KOPT-K1 (cell line): ENCODE results near the gene OR5H2.

Experiments
- H3K27ac ChIP-seq: fragments of 200-600 bp; sonication (generic); 2 replicates; pipeline ENCODE4 v1.5.1; 2016; ENCODE audit warnings: antibody characterized with exemption, mild to moderate bottlenecking, low read depth, low read length; ENCODE audit not compliant: poor library complexity, severe bottlenecking
- H3K36me3 ChIP-seq: fragments of 200-600 bp; sonication (generic); 2 replicates; pipeline ENCODE4 v1.5.1; 2017; ENCODE audit warnings: antibody characterized with exemption, mild to moderate bottlenecking, low read length, moderate library complexity; ENCODE audit not compliant: insufficient read depth
- H3K9me3 ChIP-seq: fragments of 200-600 bp; sonication (generic); 2 replicates; pipeline ENCODE4 v1.5.1; 2017; ENCODE audit warnings: antibody characterized with exemption, low read length, mild to moderate bottlenecking; ENCODE audit not compliant: insufficient read depth, poor library complexity, severe bottlenecking

The OR5H2 gene

DNA sequence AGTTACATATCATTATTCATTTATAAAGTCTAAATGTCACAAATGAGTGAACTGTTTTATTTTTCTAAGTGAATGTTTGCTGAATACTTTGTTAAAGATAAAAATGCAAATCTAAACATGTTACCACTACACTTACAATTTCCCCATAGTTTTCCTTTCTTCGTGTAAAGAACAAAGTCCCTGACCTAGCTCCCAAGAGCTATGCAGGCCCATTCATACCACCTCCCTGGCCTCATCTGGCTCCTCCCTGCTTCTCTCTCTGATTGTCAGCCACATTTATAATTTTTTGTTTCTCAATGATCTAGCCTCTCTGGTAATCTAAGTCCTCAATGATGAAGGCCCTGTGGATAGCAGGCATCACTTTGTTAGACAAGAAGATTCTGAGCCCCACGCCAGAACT is 40.4 kb downstream of the OR5H2 start:
- no peaks in the 10 kb centered on the region for H3K9me3 ChIP-seq
- H3K36me3 ChIP-seq = no peaks in the 10 kb centered on the region

DNA sequence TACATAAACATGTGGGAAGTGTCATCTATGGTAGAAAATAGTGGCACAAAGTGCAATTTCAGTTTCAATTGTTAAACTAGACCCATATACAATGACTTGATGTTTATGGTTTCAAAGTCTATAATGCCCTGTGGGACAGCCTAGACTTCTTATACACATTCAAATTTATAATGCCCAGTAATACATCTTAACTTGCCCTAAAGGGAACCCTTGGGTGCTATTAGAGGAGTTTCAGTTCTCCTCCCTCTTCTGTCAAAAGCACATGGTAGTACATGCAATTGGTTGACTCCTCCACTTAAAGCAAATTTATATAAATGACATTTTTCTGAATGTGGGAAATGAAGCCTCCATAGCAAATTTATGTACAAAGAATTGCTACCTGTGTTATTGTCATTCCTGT is 41.1 kb downstream of the OR5H2 start:
- H3K27ac ChIP-seq = no peak overlapping the region
- no peaks in the 10 kb centered on the region for H3K9me3 ChIP-seq
- H3K36me3 ChIP-seq = no peaks in the 10 kb centered on the region

More for the DNA sequence above, 40.4 kb downstream of the OR5H2 start:
- H3K27ac ChIP-seq = no peak overlapping the region

DNA sequence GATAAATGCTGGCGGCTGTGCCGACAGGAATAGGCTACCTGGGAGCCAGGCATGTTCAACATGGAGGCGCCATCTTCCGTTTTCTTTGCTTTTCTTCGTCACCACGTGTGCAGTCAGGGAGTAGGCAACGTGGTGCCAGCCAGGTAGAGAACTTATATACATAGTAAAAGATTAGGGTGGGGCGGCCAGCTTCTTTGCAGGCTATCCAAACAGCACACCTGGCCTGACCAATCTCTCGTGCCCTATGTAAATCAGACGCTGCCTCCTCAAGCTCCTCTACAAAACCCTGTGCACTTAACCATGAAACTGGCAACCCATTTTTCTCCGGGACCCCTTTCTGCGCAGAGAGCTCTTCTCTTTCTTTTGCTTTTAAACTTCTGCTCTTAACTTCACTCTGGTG is 42.8 kb downstream of the OR5H2 start:
- Histone ChIP-seq H3K36me3 (no peaks in the 10 kb centered on the region), H3K27ac (no peak overlapping the region)

DNA sequence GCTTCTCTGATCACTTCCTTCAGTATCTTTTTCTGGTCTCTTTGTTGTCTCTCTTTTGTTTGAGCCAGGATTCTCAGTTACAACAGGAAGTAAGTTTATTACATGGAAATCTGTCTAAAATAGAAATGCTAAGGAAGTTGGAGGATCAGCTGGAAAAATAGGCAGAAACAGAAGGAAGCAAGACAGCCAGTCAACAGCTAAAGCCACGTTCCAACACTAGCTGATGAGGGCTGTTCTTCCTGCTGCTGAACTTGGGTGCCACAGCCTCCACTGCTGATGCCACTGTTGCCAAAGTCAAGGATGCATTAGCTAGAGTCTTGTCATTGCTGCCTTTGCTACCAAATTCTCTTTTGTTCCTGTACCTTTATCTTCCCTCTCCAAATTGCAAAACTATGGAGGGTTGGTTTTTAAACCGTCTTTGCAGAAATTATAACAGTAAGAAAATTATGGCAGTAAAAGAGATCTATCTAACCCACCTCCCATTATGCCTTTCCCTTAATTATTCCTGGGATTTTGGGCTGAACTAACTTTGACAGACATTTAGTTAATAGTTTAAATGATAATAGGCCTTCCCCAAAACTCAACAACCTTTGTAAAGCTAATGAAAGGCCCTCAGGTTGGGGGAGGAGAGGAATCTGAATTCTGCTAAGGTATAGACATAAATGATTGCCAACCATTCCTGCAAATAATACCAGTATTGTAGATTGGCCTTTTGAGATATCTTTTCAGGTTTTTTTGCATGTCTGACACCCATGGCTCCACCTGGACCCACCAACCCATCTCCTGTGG is 44.0 kb downstream of the OR5H2 start:
- H3K27ac ChIP-seq = no peak overlapping the region

More for the DNA sequence above, 42.8 kb downstream of the OR5H2 start:
- H3K9me3 ChIP-seq = no peaks in the 10 kb centered on the region

DNA sequence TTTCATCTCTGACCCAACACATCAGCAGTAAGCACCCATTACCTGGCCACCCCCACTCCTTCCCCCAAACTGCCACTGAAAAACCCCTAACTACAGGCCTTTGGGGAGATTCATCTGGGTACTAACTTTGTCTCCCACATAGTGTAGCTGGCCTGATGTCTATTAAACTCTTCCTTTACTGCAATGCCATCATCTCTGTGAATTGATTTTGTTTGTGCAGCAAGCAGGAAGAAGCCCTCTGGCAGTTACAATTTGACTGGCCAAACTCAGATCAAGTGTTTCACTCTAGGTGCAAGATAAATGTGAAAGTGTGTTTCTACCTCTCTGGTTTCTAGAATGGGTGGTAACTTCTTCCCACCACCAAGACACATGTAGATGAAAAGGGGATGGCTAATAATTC is 44.6 kb downstream of the OR5H2 start:
- no peaks in the 10 kb centered on the region for H3K36me3 ChIP-seq
- no peak overlapping the region for H3K27ac ChIP-seq
- no peaks in the 10 kb centered on the region for H3K9me3 ChIP-seq

More for the DNA sequence above, 44.0 kb downstream of the OR5H2 start:
- Histone ChIP-seq H3K9me3 (no peaks in the 10 kb centered on the region), H3K36me3 (no peaks in the 10 kb centered on the region)

DNA sequence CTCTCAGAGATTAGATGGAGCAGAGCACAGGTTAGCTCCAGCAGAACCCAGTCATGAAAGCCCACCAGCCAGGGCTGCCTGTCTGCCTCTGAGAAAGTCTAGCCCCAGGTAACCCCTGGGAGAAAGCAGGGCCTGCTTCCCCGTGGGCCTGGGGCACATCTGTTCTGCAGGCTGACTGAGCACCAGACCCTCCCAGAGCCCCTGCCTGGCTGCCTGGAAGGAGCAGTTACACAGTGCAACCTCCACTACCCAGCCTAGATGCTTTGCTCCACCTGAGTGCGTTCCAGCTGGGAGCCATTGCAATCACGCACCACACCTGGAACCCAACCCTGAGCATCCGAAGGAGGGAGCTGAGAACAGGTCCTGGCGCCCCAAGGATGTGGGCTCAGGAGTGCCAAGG is 46.6 kb downstream of the OR5H2 start:
- Histone ChIP-seq H3K9me3 (no peaks in the 10 kb centered on the region), H3K36me3 (no peaks in the 10 kb centered on the region), H3K27ac (no peak overlapping the region)

DNA sequence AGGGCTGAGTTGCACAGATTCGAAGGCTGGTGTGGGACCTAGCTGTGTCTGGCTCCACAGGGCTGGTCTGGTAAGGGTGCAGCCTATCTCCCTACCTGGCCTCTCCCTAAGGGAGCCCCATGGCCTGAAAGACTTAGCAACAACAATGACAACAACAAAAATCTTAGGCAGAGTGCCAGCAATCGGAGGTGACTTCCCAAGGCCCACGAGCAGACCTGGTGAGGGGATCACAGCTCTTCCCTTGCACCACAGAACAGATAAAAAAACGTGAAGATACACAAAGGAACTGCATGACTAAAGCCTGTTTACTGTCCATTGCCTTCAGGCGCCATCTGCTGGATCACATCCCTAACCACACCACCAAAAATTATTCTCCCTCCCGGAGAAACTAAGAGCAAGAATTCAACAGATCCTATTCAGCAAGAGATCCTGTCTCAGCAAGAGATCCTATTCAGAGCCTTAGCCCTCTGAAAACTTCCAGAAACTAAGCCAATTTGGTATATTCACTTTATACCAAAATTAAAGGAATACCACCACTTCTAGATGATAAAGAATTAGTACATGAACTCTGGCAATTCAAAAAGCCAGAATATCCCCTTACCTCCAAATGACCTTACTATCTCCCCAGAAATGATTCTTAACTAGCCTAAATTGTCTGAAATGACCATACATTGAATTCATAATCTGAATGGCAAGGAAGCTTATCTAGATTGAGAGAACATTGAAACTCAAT is 47.3 kb downstream of the OR5H2 start:
- no peaks in the 10 kb centered on the region for H3K9me3 ChIP-seq
- H3K36me3 ChIP-seq = no peaks in the 10 kb centered on the region
- H3K27ac ChIP-seq = no peak overlapping the region

DNA sequence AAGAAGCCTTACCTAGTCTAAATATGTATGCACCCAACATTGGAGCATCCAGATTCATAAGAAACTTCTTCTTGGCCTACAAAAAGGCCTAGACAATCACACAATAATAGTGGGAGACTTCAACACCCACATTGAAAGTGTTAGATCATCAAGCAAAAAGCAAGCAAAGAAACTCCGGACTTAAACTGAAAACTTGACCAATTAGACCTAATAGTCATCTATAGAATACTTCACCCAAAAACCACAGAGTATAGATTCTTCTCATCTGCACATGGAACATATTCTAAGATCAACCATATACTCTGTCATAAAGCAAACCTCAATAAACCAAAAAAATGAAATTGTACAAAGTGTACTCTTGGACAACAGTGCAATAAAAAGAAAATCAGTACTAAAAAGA is 49.0 kb downstream of the OR5H2 start:
- H3K9me3 ChIP-seq = no peaks in the 10 kb centered on the region
- H3K27ac ChIP-seq = no peak overlapping the region
- no peaks in the 10 kb centered on the region for H3K36me3 ChIP-seq
